ENCODE results near the gene PPP6R1.

PPP6R1 gene

GRCh38 chr19:55273978-55274707, 15.3 kb upstream of the PPP6R1 start:
- no peak for TF ChIP-seq CTCF (IDR thresholded peaks at IDR 0.05; ENCODE audit: low read depth, low read length, missing control alignments)
- no peak for DNase-seq
- no peak overlapping the region for H3K4me3 ChIP-seq (ENCODE audit: low read depth, low read length)
- H3K36me3 ChIP-seq (replicated peaks): peaks cover 16% of the 10 kb centered on the region
- H3K27me3 ChIP-seq (replicated peaks): no peaks in the 10 kb centered on the region
- in situ Hi-C loops (cut with HindIII; ENCODE audit: low pct_ligation_motif_present, low sequenced_read_pairs): no loop called here
- no peak overlapping the region for H3K27ac ChIP-seq

GRCh38 chr19:55272142-55272541, 13.3 kb upstream of the PPP6R1 start:
- DNase-seq: no peak
- H3K27ac ChIP-seq: no peak overlapping the region
- no peak for TF ChIP-seq CTCF (IDR thresholded peaks at IDR 0.05; ENCODE audit: low read depth, low read length, missing control alignments)
- H3K36me3 ChIP-seq (replicated peaks): peaks cover 11% of the 10 kb centered on the region
- no peaks in the 10 kb centered on the region for H3K27me3 ChIP-seq (replicated peaks)
- no peak overlapping the region for H3K4me3 ChIP-seq (ENCODE audit: low read depth, low read length)
- in situ Hi-C loops (cut with HindIII; ENCODE audit: low pct_ligation_motif_present, low sequenced_read_pairs): no loop called here

GRCh38 chr19:55270172-55270942, 11.5 kb upstream of the PPP6R1 start:
- H3K27ac ChIP-seq: no peak overlapping the region
- H3K4me3 ChIP-seq (ENCODE audit: low read depth, low read length): no peak overlapping the region
- DNase-seq: no peak
- no peaks in the 10 kb centered on the region for H3K27me3 ChIP-seq (replicated peaks)
- TF ChIP-seq CTCF (IDR thresholded peaks at IDR 0.05; ENCODE audit: low read depth, low read length, missing control alignments): no peak
- H3K36me3 ChIP-seq (replicated peaks): peaks cover 10% of the 10 kb centered on the region
- in situ Hi-C loops (cut with HindIII; ENCODE audit: low pct_ligation_motif_present, low sequenced_read_pairs): no loop called here

GRCh38 chr19:55269299-55269698, 10.5 kb upstream of the PPP6R1 start:
- no peak for DNase-seq
- Histone ChIP-seq H3K36me3 (replicated peaks) (peaks cover 10% of the 10 kb centered on the region), H3K27me3 (replicated peaks) (no peaks in the 10 kb centered on the region), H3K4me3 (ENCODE audit: low read depth, low read length) (no peak overlapping the region), H3K27ac (no peak overlapping the region)
- in situ Hi-C loops (cut with HindIII; ENCODE audit: low pct_ligation_motif_present, low sequenced_read_pairs): no loop called here
- no peak for TF ChIP-seq CTCF (IDR thresholded peaks at IDR 0.05; ENCODE audit: low read depth, low read length, missing control alignments)

GRCh38 chr19:55266840-55267239, 8.0 kb upstream of the PPP6R1 start:
- no peak for TF ChIP-seq CTCF (IDR thresholded peaks at IDR 0.05; ENCODE audit: low read depth, low read length, missing control alignments)
- in situ Hi-C loops (cut with HindIII; ENCODE audit: low pct_ligation_motif_present, low sequenced_read_pairs): no loop called here

More at GRCh38 chr19:55266840-55267239, 8.0 kb upstream of the PPP6R1 start:
- no peak for DNase-seq
- no peaks in the 10 kb centered on the region for H3K27me3 ChIP-seq (replicated peaks)
- no peaks in the 10 kb centered on the region for H3K36me3 ChIP-seq (replicated peaks)
- no peak overlapping the region for H3K4me3 ChIP-seq (ENCODE audit: low read depth, low read length)
- H3K27ac ChIP-seq: no peak overlapping the region

All from brain microvascular endothelial cell (primary cell).